GM12874 (cell line): ENCODE results near the gene INTS4.

Experiments
- CTCF ChIP-seq: IDR thresholded peaks from 2 replicates; pipeline ENCODE4 v1.5.1; 2011; ENCODE audit warnings: low read depth, mild to moderate bottlenecking, control low read depth, low read length, moderate library complexity; ENCODE audit not compliant: insufficient read depth

The INTS4 gene

GRCh38 chr11:78020246-78020645, 25.8 kb upstream of the INTS4 start:
- TF ChIP-seq CTCF = no peak

- TF ChIP-seq CTCF = no peak
These were observed 25.3 kb upstream of the INTS4 start for GRCh38 chr11:78019808-78020207.

- TF ChIP-seq CTCF = no peak
These were observed 21.4 kb upstream of the INTS4 start for GRCh38 chr11:78015878-78016277.

DNA sequence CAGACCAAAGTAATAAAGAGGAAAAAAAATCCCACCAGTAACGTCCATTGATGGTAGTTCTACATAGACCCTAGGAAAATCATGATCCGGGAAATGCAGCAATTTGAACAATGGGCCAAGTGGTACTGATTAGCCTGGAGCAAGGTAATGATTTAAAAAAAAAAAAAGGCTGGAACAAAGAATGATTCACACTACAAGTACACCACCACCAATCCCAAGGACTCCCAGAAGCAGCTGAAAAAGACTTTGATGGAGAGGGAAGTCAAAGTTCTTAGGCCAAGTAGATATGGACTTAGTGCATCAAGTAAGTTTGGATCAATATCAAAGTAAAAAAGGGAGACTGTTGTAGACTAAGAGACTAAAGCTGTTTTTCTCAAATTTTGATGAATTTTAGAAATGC, 16.8 kb upstream of the INTS4 start:
- no peak for TF ChIP-seq CTCF

GRCh38 chr11:78010755-78011154, 16.3 kb upstream of the INTS4 start:
- TF ChIP-seq CTCF = no peak

DNA sequence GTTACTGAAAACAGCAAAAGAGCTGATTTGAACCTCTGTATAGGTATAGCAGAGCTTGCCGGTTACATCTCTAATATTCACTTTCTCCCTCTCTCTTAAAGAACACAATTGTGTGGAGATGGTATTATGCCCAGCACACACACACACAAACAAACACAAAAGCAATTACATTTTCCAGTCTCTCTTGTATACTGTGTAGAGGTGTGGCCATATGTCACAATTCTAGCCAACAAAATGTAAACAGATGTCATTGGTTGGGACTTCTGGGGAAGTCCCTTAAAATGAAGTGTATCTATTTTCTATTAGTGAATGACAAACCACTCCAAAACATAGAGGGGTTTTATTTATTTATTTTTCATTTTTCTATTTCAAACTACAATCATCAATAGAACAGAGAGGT, 15.8 kb upstream of the INTS4 start:
- TF ChIP-seq CTCF = no peak

DNA sequence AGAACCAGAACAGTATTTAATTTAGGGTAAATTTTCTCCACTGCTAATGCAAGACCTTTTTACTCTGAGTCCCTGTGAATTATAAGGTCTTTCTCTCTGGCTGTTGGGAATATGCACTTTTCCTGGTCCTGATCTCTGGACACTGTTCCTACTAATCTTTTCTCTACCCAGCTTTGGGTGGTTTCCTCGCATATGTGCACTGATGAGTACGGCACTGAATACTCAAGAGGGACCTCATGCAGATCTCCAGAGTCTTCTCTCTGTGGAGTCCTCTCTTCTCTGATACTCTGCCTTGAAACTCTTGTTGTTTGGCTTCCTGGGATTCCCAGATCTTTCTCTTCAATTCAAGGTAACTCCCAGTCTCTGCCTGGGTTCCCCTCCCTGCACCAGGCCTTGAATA, 14.6 kb upstream of the INTS4 start:
- no peak for TF ChIP-seq CTCF

DNA sequence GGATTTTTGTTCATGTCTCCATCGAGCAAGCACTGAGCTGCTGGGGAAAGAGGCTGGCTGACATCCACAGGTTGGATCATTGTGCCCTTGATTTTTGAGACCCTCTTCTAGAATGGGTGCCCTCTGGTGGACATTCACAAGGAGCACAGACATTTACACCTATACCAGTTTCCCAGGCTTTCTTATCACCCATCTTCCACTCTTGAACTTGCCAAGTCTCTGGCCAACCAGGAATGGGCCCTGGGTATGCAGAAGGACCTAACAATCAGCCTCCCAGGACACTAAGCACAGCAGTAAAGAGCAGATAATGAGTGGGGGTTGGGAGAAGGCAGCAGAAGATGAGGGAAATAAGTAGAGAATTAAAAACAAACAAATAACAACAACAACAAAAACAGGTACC, 5.7 kb upstream of the INTS4 start:
- peak; percentile 74 for TF ChIP-seq CTCF
